SU-DHL-6 (cell line): ENCODE results near the gene PARVB.

Experiments
- H2AFZ ChIP-seq: fragments of 200-600 bp; sonication (generic); 2 replicates; pipeline ENCODE4 v1.6.1; 2014; ENCODE audit warnings: low read depth, mild to moderate bottlenecking, moderate library complexity, mixed read lengths, antibody characterized with exemption, low read length; ENCODE audit not compliant: severe bottlenecking
- H3F3A ChIP-seq: fragments of 200-600 bp; shearing (Covaris generic); 2 replicates; pipeline ENCODE4 v1.6.0; 2016; ENCODE audit warnings: antibody characterized with exemption, mild to moderate bottlenecking; ENCODE audit not compliant: insufficient read depth
- H3K27ac ChIP-seq: fragments of 200-600 bp; sonication (generic); 2 replicates; pipeline ENCODE4 v1.5.1; 2016; ENCODE audit warnings: low read depth, mild to moderate bottlenecking, low read length, moderate library complexity, mixed read lengths
- H3K27me3 ChIP-seq: fragments of 200-600 bp; sonication (generic), shearing (Covaris generic); 2 replicates; pipeline ENCODE4 v1.6.0; 2014; ENCODE audit warnings: mild to moderate bottlenecking, low read length
- H3K36me3 ChIP-seq: fragments of 200-600 bp; sonication (generic); 2 replicates; pipeline ENCODE4 v1.6.1; 2014; ENCODE audit warnings: mild to moderate bottlenecking, low read length, mixed read lengths
- H3K4me2 ChIP-seq: fragments of 300-600, 200-600 bp; shearing (Covaris generic), sonication (generic); 2 replicates; pipeline ENCODE4 v1.6.0; 2014; ENCODE audit warnings: low read length, low read depth, mild to moderate bottlenecking; ENCODE audit not compliant: poor library complexity, severe bottlenecking
- H3K4me3 ChIP-seq: fragments of 200-600 bp; sonication (generic); 2 replicates; pipeline ENCODE4 v1.5.1; 2014; ENCODE audit warnings: antibody characterized with exemption, low read length, mild to moderate bottlenecking, mixed read lengths; ENCODE audit not compliant: insufficient read depth, poor library complexity, severe bottlenecking
- H3K79me2 ChIP-seq: fragments of 200-600 bp; sonication (generic); 2 replicates; pipeline ENCODE4 v1.6.1; 2014; ENCODE audit warnings: mild to moderate bottlenecking, low read length, moderate library complexity; ENCODE audit not compliant: insufficient read depth
- H3K9ac ChIP-seq: fragments of 200-600 bp; sonication (generic); 2 replicates; pipeline ENCODE4 v1.7.0; 2014; ENCODE audit warnings: mild to moderate bottlenecking, low read length
- H3K9me2 ChIP-seq: fragments of 200-600 bp; sonication (generic); replicated peaks from 2 replicates; pipeline ENCODE4 v1.6.1; 2014; ENCODE audit warnings: low read length; ENCODE audit not compliant: insufficient read depth
- H3K9me3 ChIP-seq: fragments of 200-600 bp; sonication (generic); 2 replicates; pipeline ENCODE4 v1.6.1; 2014; ENCODE audit warnings: low read length, mixed read lengths; ENCODE audit not compliant: insufficient read depth
- H4K20me1 ChIP-seq: fragments of 200-600 bp; sonication (generic); 2 replicates; pipeline ENCODE4 v1.6.1; 2014; ENCODE audit warnings: low read depth, mild to moderate bottlenecking, antibody characterized with exemption, low read length, moderate library complexity, mixed read lengths
- CTCF ChIP-seq: fragments of 200-600 bp; sonication (generic); IDR thresholded peaks from one replicate; pipeline ENCODE4 v1.5.1; 2017; ENCODE audit warnings: antibody characterized with exemption, mild to moderate bottlenecking, low read length, moderate library complexity; ENCODE audit not compliant: insufficient read depth, poor library complexity, severe bottlenecking
- EZH2phosphoT487 ChIP-seq: fragments of 200-600 bp; sonication (generic), shearing (Covaris generic); conservative IDR thresholded peaks from 2 replicates; pipeline ENCODE4 v1.6.1; 2018; ENCODE audit warnings: mild to moderate bottlenecking, antibody characterized with exemption, low read length, moderate library complexity, mixed read lengths

PARVB gene

GRCh38 chr22:44090571-44090905, 66.4 kb downstream of the PARVB start:
- Histone ChIP-seq H3K79me2 (no peaks in the 10 kb centered on the region), H3K4me2 (no peak overlapping the region), H3K9ac (no peak overlapping the region), H3K27ac (no peak overlapping the region), H3K4me3 (no peak overlapping the region), H2AFZ (no peak overlapping the region), H3K9me2 (no peaks in the 10 kb centered on the region), H3F3A (no peaks in the 10 kb centered on the region), H4K20me1 (no peaks in the 10 kb centered on the region), H3K36me3 (no peaks in the 10 kb centered on the region), H3K27me3 (no peaks in the 10 kb centered on the region), H3K9me3 (no peaks in the 10 kb centered on the region)
- no peak for TF ChIP-seq EZH2phosphoT487
- TF ChIP-seq CTCF = no peak

GRCh38 chr22:44091021-44091721, 67.1 kb downstream of the PARVB start:
- Histone ChIP-seq H3K27ac (no peak overlapping the region), H4K20me1 (no peaks in the 10 kb centered on the region)

GRCh38 chr22:44091751-44092150, 67.6 kb downstream of the PARVB start:
- Histone ChIP-seq H3F3A (no peaks in the 10 kb centered on the region), H3K9me3 (no peaks in the 10 kb centered on the region), H3K4me2 (no peak overlapping the region), H2AFZ (no peak overlapping the region), H3K9me2 (no peaks in the 10 kb centered on the region), H3K9ac (no peak overlapping the region), H3K27me3 (no peaks in the 10 kb centered on the region), H4K20me1 (no peaks in the 10 kb centered on the region), H3K27ac (no peak overlapping the region), H3K79me2 (no peaks in the 10 kb centered on the region), H3K36me3 (no peaks in the 10 kb centered on the region), H3K4me3 (no peak overlapping the region)
- TF ChIP-seq CTCF (no peak), EZH2phosphoT487 (no peak)

More at GRCh38 chr22:44091021-44091721, 67.1 kb downstream of the PARVB start:
- Histone ChIP-seq H3K4me3 (no peak overlapping the region), H3K27me3 (no peaks in the 10 kb centered on the region), H2AFZ (no peak overlapping the region), H3K9ac (no peak overlapping the region), H3K9me3 (no peaks in the 10 kb centered on the region), H3K79me2 (no peaks in the 10 kb centered on the region), H3K4me2 (no peak overlapping the region), H3K9me2 (no peaks in the 10 kb centered on the region), H3F3A (no peaks in the 10 kb centered on the region), H3K36me3 (no peaks in the 10 kb centered on the region)
- TF ChIP-seq CTCF = no peak
- no peak for TF ChIP-seq EZH2phosphoT487
